ENCODE data around the gene SGK2.

The SGK2 gene

GRCh38 chr20:43525021-43525420, 33.8 kb upstream of the SGK2 start:
- FAIRE-seq (no peak), DNase-seq (ENCODE audit: insufficient read length, low spot score) (no peak)
- TF ChIP-seq TAF1 (IDR thresholded peaks at IDR 0.05; ENCODE audit: low read depth, low read length) (no peak), POLR2A (IDR thresholded peaks at IDR 0.05; ENCODE audit: low read depth, low read length) (no peak), POLR2AphosphoS5 (IDR thresholded peaks at IDR 0.05; ENCODE audit: low read depth, low read length) (no peak), POU2F2 (IDR thresholded peaks at IDR 0.05; ENCODE audit: low read depth, low read length) (no peak), SPI1 (IDR thresholded peaks at IDR 0.05; ENCODE audit: low read depth, low read length) (no peak), PAX5 (IDR thresholded peaks at IDR 0.05; ENCODE audit: insufficient read depth, low read length, severe bottlenecking) (no peak)

- no peak for TF ChIP-seq SPI1 (IDR thresholded peaks at IDR 0.05; ENCODE audit: low read depth, low read length)
- no peak for TF ChIP-seq TAF1 (IDR thresholded peaks at IDR 0.05; ENCODE audit: low read depth, low read length)
- TF ChIP-seq POU2F2 (IDR thresholded peaks at IDR 0.05; ENCODE audit: low read depth, low read length): no peak
- TF ChIP-seq PAX5 (IDR thresholded peaks at IDR 0.05; ENCODE audit: insufficient read depth, low read length, severe bottlenecking): no peak
- no peak for TF ChIP-seq POLR2AphosphoS5 (IDR thresholded peaks at IDR 0.05; ENCODE audit: low read depth, low read length)
- no peak for TF ChIP-seq POLR2A (IDR thresholded peaks at IDR 0.05; ENCODE audit: low read depth, low read length)
- DNase-seq (ENCODE audit: insufficient read length, low spot score) (no peak), FAIRE-seq (no peak)
These were observed 30.5 kb upstream of the SGK2 start for GRCh38 chr20:43528258-43528875.

- TF ChIP-seq TAF1 (IDR thresholded peaks at IDR 0.05; ENCODE audit: low read depth, low read length) (no peak), PAX5 (IDR thresholded peaks at IDR 0.05; ENCODE audit: insufficient read depth, low read length, severe bottlenecking) (no peak), POLR2AphosphoS5 (IDR thresholded peaks at IDR 0.05; ENCODE audit: low read depth, low read length) (no peak), POU2F2 (IDR thresholded peaks at IDR 0.05; ENCODE audit: low read depth, low read length) (no peak), POLR2A (IDR thresholded peaks at IDR 0.05; ENCODE audit: low read depth, low read length) (no peak), SPI1 (IDR thresholded peaks at IDR 0.05; ENCODE audit: low read depth, low read length) (no peak)
- DNase-seq (ENCODE audit: insufficient read length, low spot score) (no peak), FAIRE-seq (no peak)
These were observed 29.8 kb upstream of the SGK2 start for GRCh38 chr20:43529051-43529450.

GRCh38 chr20:43529457-43530153, 29.2 kb upstream of the SGK2 start:
- no peak for FAIRE-seq

GRCh38 chr20:43530321-43531090, 28.3 kb upstream of the SGK2 start:
- FAIRE-seq: no peak
- no peak for TF ChIP-seq POLR2AphosphoS5 (IDR thresholded peaks at IDR 0.05; ENCODE audit: low read depth, low read length)
- no peak for TF ChIP-seq POLR2A (IDR thresholded peaks at IDR 0.05; ENCODE audit: low read depth, low read length)
- TF ChIP-seq SPI1 (IDR thresholded peaks at IDR 0.05; ENCODE audit: low read depth, low read length): no peak
- TF ChIP-seq PAX5 (IDR thresholded peaks at IDR 0.05; ENCODE audit: insufficient read depth, low read length, severe bottlenecking): no peak
- TF ChIP-seq TAF1 (IDR thresholded peaks at IDR 0.05; ENCODE audit: low read depth, low read length): no peak
- no peak for TF ChIP-seq POU2F2 (IDR thresholded peaks at IDR 0.05; ENCODE audit: low read depth, low read length)
- no peak for DNase-seq (ENCODE audit: insufficient read length, low spot score)

More at GRCh38 chr20:43529457-43530153, 29.2 kb upstream of the SGK2 start:
- no peak for DNase-seq (ENCODE audit: insufficient read length, low spot score)
- TF ChIP-seq POLR2AphosphoS5 (IDR thresholded peaks at IDR 0.05; ENCODE audit: low read depth, low read length): no peak

- no peak for DNase-seq (ENCODE audit: insufficient read length, low spot score)
- TF ChIP-seq PAX5 (IDR thresholded peaks at IDR 0.05; ENCODE audit: insufficient read depth, low read length, severe bottlenecking) (no peak), POU2F2 (IDR thresholded peaks at IDR 0.05; ENCODE audit: low read depth, low read length) (no peak), SPI1 (IDR thresholded peaks at IDR 0.05; ENCODE audit: low read depth, low read length) (no peak), POLR2AphosphoS5 (IDR thresholded peaks at IDR 0.05; ENCODE audit: low read depth, low read length) (no peak), POLR2A (IDR thresholded peaks at IDR 0.05; ENCODE audit: low read depth, low read length) (no peak), TAF1 (IDR thresholded peaks at IDR 0.05; ENCODE audit: low read depth, low read length) (no peak)
- FAIRE-seq: no peak
These were observed 27.8 kb upstream of the SGK2 start for GRCh38 chr20:43531091-43531443.

- TF ChIP-seq PAX5 (IDR thresholded peaks at IDR 0.05; ENCODE audit: insufficient read depth, low read length, severe bottlenecking) (no peak), POLR2AphosphoS5 (IDR thresholded peaks at IDR 0.05; ENCODE audit: low read depth, low read length) (no peak), SPI1 (IDR thresholded peaks at IDR 0.05; ENCODE audit: low read depth, low read length) (no peak), POLR2A (IDR thresholded peaks at IDR 0.05; ENCODE audit: low read depth, low read length) (no peak), TAF1 (IDR thresholded peaks at IDR 0.05; ENCODE audit: low read depth, low read length) (no peak), POU2F2 (IDR thresholded peaks at IDR 0.05; ENCODE audit: low read depth, low read length) (no peak)
- DNase-seq (ENCODE audit: insufficient read length, low spot score) (no peak), FAIRE-seq (no peak)
These were observed 26.3 kb upstream of the SGK2 start for GRCh38 chr20:43532416-43533055.

- DNase-seq (ENCODE audit: insufficient read length, low spot score) (no peak), FAIRE-seq (no peak)
- TF ChIP-seq POLR2AphosphoS5 (IDR thresholded peaks at IDR 0.05; ENCODE audit: low read depth, low read length) (no peak), TAF1 (IDR thresholded peaks at IDR 0.05; ENCODE audit: low read depth, low read length) (no peak), PAX5 (IDR thresholded peaks at IDR 0.05; ENCODE audit: insufficient read depth, low read length, severe bottlenecking) (no peak), POU2F2 (IDR thresholded peaks at IDR 0.05; ENCODE audit: low read depth, low read length) (no peak), POLR2A (IDR thresholded peaks at IDR 0.05; ENCODE audit: low read depth, low read length) (no peak), SPI1 (IDR thresholded peaks at IDR 0.05; ENCODE audit: low read depth, low read length) (no peak)
These were observed 25.8 kb upstream of the SGK2 start for GRCh38 chr20:43533060-43533459.

- no peak for DNase-seq (ENCODE audit: insufficient read length, low spot score)
- TF ChIP-seq POLR2AphosphoS5 (IDR thresholded peaks at IDR 0.05; ENCODE audit: low read depth, low read length): no peak
- TF ChIP-seq POU2F2 (IDR thresholded peaks at IDR 0.05; ENCODE audit: low read depth, low read length): no peak
- no peak for TF ChIP-seq POLR2A (IDR thresholded peaks at IDR 0.05; ENCODE audit: low read depth, low read length)
- no peak for TF ChIP-seq TAF1 (IDR thresholded peaks at IDR 0.05; ENCODE audit: low read depth, low read length)
- no peak for TF ChIP-seq SPI1 (IDR thresholded peaks at IDR 0.05; ENCODE audit: low read depth, low read length)
- TF ChIP-seq PAX5 (IDR thresholded peaks at IDR 0.05; ENCODE audit: insufficient read depth, low read length, severe bottlenecking): no peak
- no peak for FAIRE-seq
These were observed 24.8 kb upstream of the SGK2 start for GRCh38 chr20:43534016-43534415.

All from GM12891 (cell line).